Posterior cingulate gyrus (tissue), 11 donors: Measurements from ENCODE around the gene AUH.
A peak's percentile ranks its signal among the peaks of the same experiment; 100 is the strongest.
"Not testable (repeated sequence)": the region's sequence is repeated elsewhere in the genome, so short reads cannot be mapped to it uniquely, and the experiment has no call there.

ENCODE experiments used
- DNase-seq, 10 donors: peaks; one replicate each; pipeline versions ENCODE4 v3.0.0 to v3.0.0-alpha.2; 2020 to 2021; ENCODE audit warnings: mixed read lengths in 3 of 10
- intact Hi-C: fragments of 100-400 bp; cut with DNase I; formaldehyde crosslinking; loops from one replicate; pipeline ENCODE4 v1.15.1; 2023

Gene AUH

DNA sequence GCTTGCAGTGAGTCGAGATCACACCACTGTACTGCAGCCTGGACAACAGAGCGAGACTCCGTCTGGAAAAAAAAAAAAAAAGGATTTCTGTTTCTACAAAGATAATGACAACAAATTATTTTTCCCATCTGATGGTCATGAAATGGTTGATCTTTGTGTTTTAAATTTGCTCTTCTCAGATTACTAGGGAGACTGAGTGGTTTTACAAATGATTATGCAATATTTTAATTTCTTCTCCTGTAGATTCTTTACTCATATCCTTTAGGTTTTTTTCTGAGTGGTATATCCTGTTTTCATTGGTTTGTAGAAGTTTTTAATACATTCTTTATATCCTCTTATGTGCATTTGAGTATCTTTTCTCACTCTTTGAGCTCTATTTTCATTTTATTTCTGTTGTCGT is 20.6 kb upstream of the AUH start:
- DNase-seq, result no peak
- intact Hi-C loops, result no loop called here

DNA sequence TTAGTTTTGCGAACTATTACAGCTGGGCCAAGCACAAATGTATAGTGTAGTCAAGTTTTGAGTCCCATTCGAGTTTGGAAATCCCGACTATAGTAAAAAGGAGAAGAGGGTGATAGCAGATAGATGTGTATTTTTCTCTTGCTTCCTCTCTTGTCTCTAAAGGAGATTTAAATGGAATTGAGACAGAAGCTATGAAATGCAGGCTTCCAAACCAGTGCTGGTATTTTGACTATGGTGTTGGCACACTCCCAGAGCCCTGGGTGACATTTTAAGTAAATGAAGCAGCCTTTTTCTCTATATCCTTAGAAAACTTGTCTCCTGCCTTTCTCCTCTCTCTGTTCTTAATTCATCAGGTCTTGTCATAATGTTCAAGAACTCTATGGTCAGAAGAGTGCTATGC is 17.7 kb upstream of the AUH start:
- intact Hi-C loops, result no loop called here
- no peak for DNase-seq

DNA sequence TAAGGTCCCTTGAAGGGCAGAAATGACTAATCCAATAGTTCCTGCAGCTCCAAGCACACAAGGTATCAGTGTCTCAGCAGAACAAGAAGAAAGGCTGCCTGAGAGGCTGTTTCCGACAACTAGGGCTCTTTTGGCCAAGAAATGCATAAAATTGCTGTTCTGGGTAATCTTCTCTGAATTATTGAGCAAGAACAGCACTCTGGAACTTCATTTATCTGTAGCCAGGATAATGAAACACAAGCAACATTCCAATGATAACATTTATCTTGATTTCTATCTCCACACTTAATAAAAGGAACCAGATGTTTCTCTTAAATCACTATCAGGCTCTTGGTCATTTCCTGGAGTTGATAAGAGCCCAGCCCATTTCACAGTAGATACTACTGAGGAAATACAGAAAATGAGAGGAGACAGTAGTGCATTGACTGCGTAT is 17.0 kb upstream of the AUH start:
- intact Hi-C loops, result no loop called here
- DNase-seq, result no peak

DNA sequence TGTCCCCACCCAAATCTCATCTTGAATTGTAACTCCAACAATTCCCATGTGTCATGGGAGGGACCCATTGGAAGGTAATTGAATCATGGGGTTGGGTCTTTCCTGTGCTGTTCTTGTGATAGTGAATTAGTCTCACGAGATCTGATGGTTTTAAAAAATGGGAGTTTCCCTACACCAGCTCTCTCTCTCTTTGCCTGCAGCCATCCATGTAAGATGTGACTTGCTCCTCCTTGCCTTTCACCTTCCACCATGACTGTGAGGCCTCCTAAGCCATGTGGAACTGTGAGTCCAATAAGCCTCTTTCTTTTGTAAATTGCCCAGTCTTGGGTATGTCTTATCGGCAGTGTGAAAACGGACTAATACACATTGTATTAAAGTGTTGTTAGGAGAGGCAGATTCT is 16.3 kb upstream of the AUH start:
- DNase-seq, intact Hi-C loops: not testable (repeated sequence)

DNA sequence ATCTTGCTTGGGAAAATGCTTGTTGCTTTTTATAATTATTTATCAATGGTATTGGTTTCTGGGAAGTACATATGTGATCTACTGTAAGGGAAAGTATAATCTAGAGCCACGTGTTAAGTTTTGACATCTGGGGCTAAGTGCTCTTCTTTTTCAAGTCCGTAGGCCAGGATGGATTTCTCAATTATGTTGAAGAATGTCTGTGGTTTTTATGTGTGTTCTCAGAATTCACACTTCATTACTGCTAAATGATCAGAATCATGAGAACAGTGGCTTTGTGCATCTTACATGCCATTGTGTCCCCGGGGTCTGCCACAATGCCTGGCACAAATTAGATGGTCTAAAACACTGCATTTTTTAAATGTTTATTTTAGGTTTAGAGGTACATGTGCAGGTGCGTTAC is 14.5 kb upstream of the AUH start:
- DNase-seq, result no peak
- intact Hi-C loops, result no loop called here

DNA sequence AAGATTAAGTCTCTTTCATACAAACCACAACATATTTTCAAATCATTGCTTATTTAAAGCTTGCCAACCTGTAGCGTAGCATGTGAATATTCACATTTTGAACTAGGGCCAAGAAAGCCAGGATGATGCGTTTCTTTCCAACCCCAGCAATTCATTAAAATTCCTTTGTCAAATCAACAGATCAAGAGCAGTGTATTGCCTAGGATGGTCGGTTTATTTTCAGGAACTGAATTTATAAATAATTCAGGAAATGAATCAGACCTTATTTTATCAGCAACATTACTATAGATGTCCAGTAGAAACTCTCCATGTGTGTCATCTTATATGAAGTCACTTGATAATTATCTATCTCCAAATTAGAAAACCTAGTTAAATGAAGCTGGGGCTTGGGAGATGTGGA is 13.2 kb upstream of the AUH start:
- intact Hi-C loops, result no loop called here
- DNase-seq, result no peak

DNA sequence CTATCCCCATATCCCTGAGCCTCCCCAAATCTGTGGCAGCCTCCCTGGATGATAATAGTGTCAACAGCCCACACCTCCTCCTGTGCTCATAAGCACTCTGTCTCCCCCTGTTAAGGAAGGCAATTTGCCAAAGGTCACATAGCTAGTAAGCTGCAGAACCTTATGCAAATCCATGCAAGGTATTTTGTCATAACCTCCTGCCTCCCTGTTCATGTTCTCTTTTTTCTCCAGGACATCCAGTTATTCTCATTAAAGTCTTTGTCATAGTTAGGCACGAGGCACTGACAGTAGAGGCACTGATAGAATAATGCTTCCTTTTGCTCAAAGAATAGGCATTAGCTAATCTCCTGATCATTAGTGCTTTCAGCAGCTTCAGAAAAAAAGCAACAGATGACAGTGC is 10.2 kb upstream of the AUH start:
- no peak for DNase-seq
- intact Hi-C loops, result no loop called here

DNA sequence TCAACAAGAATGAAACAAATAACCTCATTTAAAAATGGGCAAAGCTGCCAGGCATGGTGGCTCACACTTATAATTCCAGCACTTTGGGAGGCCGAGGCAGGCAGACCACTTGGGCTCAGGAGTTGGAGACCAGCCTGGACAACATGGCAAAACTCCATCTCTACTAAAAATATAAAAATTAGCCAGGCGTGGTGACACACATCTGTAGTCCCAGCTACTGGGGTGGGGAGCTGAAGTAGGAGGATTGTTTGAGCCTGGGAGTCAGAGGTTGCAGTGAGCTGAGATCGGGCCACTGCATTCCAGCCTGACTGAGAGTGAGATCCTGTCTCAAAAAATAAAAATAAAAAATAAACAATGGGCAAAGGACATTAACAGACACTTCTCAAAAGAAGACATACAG is 8.3 kb upstream of the AUH start:
- intact Hi-C loops, result not testable (repeated sequence)
- DNase-seq, result peak in 1 of 10 donors; percentile 36

DNA sequence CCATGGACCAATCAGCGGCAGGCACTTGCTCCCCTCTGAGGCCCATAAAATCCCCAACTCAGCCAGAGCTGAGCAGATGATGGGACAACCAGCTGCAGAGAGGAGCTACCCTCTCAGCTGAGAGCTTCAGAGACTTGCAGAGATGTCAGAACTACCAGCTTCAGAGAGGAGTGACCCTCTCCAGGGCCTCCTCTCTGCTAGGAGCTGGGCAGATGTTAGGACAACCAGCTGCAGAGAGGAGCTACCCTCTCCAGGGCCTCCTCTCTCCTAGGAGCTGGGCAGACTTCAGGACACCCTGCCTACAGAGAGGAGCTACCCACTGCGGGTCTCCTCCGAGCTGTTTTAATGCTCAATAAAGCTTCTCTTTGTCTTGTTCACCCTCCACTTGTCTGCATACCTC is 3.0 kb upstream of the AUH start:
- DNase-seq, result no peak
- intact Hi-C loops, result loop anchor here (5.0 kb wide), 1 partner anchor 167 kb away; no protein-coding TSS in a partner anchor

DNA sequence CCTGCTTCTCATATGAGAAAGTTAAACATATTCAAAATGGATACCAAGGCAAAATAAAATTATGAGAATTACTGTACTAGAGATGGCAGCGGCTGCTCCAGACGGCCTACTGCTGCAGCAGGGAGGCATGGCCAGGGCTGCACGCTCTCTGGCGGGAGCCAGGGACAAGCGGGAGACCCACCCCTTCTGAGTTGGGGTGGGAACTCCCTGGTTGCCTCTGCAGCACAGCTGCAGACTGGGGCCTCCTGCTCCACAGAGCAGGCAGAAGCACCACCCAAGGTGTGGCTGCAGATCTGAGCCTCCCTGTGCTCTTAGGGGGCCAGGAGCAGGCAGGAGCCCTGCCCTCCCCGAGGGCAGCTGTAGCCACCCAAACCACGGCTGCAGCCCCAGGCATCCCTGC is 2.3 kb upstream of the AUH start:
- DNase-seq, result peak in 1 of 10 donors; percentile 72
- intact Hi-C loops, result loop anchor here (5.0 kb wide), 1 partner anchor 167 kb away; no protein-coding TSS in a partner anchor

DNA sequence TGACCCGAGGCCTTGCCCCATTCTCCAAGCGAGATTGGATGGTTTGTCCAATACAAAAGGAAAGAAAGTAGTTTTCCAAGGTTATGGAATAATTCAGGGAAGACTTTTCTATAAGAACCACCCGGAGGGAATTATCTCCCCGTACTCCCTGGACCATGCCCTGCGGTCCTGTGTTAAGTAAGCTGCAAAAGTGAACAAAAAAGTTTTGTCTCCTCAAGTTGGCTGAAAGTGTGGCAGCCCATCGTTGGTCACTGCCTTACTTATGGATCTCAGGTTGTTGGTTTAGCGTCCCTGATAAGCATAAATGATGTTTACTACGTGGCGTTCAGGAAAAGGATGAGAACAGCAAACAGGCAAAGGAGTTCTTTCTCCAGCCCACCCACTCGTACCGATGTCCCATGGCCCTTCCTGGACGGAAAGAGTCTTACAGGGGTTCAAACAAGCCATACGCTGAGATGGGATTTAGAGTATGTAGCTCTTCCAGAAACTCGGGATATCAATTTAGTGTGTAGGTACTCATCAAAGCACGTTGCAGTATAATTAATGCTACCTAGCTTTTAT is 413 bp upstream of the AUH start:
- intact Hi-C loops, result loop anchor here (2.0 to 5.0 kb wide), 2 partner anchors 61 to 165 kb away; partner anchors contain the start of gene NFIL3
- DNase-seq, result no peak

DNA sequence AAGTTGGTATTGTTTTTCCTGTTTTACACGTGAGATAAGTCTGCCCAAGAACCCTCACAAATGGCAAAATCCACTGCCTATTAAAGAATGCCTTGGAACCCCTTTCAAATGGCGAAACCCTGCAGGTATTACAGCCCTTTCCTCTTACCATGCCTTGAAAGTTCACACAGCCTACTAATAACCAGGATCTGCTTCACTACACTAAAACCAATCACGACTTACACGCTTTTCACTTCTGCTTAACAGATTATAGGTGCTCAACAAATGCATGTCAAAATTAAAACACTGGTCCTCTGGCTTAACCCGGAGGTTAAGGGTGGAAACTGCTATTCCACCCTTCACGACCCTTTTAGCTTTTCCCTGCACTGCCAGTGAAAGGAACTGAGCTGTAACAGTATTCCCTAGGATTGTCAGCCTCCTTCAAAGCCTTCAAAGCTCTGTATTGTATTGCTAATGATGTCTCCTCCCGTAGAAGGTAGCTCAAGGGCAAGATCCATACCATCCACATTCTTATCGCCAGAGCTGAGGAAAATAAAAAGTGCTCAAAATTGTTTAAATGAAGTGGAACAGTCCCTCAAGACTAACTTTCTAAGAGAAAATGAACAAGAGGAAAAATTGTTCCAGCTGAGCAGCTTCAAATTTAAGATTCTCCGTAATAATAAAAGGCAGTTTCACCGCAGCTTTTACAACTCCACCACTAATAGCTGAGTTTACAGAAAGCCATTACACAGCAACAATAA is 997 bp downstream of the AUH start:
- intact Hi-C loops, result loop anchor here (5.0 kb wide), 1 partner anchor 163 kb away; no protein-coding TSS in a partner anchor
- no peak for DNase-seq

DNA sequence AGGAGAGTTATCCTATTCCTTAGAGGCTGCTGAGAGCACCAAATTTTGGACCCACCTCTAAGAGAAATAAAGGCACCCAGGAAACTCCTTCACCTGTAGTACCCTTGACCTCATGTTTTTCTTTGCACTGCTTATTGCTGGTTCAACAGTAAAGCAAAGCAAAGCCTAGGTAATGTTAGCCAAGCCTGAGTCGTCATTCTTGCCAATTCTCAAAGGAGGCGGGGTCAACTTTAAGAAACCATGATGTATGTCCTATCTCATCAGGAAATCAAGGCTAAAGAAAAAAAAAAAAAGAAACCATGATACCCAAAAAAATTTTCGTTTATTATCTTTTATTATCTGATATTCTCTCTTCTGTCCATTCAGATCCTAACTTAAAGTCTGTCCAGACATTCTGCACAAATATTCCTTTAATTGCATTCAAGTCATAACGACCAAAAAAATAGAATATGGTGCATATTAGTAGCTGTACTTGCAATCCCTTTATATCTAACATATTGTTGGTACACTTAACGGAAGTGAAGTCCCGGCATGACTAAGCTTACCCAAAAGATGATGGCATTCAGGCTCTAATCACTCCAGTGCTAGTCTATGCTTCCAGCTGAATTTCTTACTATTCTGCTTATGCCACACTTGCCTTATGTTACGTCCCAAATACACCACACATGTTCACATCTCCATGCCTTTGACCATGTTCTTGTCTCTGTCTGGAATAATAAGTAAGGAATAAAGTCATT is 1.8 kb downstream of the AUH start:
- DNase-seq, result no peak
- intact Hi-C loops, result loop anchor here (5.0 kb wide), 1 partner anchor 163 kb away; no protein-coding TSS in a partner anchor

DNA sequence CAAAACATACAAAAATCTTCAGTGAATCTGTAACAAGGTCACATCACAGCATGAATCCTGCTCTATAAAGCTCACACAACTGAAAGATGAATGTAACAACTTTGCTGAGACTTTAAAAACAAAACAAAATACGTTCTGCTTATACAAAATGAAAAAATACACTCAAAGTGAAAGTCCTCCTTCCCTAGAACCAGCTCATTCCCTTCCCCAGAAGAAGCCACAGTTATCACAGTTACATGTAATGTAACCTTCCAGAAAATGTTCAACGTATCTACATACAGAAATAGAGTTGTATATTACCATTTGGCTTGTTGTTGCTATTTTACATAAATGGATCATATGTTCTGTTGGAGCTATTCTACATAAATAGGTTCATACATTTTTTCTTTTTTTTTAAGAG is 2.6 kb downstream of the AUH start:
- intact Hi-C loops, result no loop called here

DNA sequence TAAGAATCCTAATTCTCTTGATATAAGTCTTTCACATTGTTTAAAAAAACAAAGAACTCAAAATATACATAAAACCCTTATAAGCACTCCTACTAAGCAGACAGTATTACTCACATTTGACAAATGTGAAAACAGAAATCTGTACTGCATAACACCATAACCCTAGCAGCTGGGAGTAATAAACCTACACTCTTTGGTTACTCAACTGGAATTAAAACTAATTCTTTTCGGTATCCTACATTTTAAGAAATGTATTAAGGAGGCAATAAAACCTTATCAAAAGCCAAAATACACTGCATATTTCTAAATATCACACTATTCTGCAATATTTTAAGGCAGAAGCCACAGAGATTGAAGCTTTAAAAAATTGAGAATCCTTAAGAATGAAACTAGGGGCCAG is 6.8 kb downstream of the AUH start:
- intact Hi-C loops, result no loop called here

More for the DNA sequence above, 2.6 kb downstream of the AUH start:
- DNase-seq, result no peak

DNA sequence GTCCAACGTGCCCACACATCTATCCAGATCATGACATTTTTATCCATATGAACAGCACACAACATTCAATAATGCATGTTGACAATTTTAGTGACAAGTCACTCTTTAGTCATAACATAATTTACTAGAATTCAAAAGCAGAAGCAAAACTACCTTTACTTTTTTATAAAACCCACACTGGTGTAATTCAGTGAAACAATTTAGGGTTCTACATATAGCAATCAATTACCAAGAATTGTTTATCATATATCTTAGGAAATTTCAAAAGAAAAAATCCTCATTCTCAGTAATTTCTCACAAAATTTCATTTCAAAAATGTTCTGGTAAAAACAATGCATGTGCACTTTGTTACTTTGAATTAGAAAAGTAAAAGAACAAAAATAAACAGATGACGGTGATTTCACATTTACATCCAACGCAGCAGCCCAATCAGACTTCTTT is 12.6 kb downstream of the AUH start:
- intact Hi-C loops, result no loop called here
- no peak for DNase-seq

More for the DNA sequence above, 6.8 kb downstream of the AUH start:
- DNase-seq, result no peak

DNA sequence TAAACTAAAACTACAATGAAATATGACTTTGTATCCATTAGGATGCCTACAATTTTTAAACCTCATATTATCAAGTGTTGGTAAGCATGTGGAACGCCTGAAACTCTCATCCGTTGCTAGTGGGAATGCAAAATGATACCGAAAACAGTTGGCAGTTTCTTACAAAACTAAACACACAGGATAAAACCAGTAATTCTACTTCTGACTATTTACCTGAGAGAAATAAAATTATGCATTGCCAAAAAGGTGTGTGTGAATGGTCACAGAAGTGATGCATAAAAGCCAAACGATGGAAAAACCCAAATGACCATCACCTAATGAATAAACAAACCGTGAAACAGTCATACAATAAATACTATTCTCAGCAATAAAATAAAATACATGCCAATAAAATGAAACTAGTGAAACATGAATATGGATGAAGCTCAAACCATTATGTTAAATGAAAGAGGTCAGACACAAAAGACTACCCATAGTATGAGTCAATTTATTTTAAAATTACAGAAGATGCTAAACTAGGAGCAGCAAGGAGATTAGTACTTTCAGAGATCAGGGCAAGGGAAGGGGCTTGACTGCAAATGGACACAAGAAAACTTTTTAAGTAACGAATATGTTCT is 13.4 kb downstream of the AUH start:
- intact Hi-C loops, result no loop called here
- DNase-seq, result no peak

DNA sequence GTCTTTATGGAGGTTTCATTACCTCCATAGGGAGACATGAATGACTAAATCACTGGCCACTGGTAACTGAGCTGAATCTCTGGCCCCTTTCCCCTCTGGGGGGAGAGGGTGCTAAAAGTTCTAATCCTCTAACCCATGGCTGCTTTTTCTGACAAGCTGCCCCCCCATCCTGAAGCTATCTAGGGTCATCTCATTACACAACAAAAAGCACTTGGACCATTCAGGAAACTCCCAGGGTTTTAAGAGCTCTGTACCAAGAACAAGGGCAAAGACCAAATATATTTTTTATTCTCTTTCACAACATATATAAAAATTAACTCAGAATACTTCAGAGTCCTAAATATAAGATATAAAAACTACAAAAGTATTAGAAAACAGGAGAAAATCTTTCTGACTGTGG is 14.3 kb downstream of the AUH start:
- DNase-seq, result no peak
- intact Hi-C loops, result no loop called here

DNA sequence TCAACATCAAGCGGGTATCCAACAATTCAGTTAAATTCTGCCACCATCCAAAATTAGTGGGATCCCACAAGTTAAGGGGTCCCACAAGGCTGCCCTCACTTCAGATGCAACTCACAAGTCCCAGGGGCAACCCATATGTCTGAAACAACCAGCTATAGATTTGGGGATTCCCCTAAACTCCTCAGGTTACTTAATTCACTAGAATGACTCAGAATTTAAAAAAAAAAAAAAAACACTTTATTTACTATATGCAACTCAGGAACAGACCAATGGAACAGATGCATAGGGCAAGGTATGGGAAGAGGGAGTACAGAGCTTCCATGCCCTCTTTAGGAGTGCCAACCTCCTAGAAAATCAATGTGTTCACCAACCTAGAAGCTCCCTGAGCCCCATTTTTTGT is 15.1 kb downstream of the AUH start:
- intact Hi-C loops, result no loop called here
- no peak for DNase-seq

DNA sequence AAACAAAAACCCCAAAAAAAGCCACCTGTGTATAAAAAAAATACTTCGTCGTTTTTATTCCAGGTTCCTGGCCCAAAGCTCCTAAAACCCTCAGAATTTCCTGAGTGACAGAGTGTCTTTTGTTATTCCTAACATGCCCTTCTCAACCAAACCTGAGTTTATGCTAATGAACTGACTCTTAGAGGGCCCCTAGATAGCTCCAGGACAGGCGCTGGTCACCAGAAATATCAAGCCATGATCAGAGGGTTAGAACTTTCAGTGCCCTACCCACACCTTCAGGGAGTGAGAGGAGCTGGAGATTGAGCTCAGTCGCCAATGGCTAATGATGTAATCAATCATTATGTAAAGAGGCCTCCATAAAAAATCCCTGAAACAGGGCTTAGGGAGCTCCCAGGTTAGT is 15.7 kb downstream of the AUH start:
- intact Hi-C loops, result no loop called here
- DNase-seq, result no peak

DNA sequence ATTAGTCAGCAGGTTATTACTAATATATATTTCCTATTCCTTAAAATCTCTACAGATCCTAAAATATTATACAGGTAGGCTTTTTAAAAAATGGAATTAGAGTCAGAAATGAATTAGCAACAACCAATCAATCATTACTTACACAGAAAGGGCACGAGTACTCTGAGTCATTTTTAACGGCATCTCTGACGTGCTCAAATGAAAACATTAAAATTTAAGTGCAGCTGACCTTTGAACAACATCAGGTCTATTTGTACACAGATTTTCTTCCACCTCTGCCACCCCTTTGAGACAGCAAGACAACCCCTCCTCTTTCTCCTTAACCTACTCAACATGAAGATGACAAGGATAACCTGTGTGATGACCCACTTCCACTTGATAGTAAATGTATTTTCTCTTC is 19.1 kb downstream of the AUH start:
- intact Hi-C loops, result no loop called here

More for the DNA sequence above, 19.1 kb downstream of the AUH start:
- no peak for DNase-seq
